SU-DHL-6 (cell line): ENCODE data around the gene CHMP4B.

Experiments used
- EZH2phosphoT487 ChIP-seq: fragments of 200-600 bp; sonication (generic), shearing (Covaris generic); conservative IDR thresholded peaks from 2 replicates; pipeline ENCODE4 v1.6.1; 2018; ENCODE audit warnings: mild to moderate bottlenecking, antibody characterized with exemption, low read length, moderate library complexity, mixed read lengths
- TF ChIP-seq, protein P1 (sequence below): fragments of 200-600 bp; sonication (generic); IDR thresholded peaks from one replicate; pipeline ENCODE4 v1.5.1; 2017; ENCODE audit warnings: antibody characterized with exemption, mild to moderate bottlenecking, low read length, moderate library complexity; ENCODE audit not compliant: insufficient read depth, poor library complexity, severe bottlenecking

DNA sequence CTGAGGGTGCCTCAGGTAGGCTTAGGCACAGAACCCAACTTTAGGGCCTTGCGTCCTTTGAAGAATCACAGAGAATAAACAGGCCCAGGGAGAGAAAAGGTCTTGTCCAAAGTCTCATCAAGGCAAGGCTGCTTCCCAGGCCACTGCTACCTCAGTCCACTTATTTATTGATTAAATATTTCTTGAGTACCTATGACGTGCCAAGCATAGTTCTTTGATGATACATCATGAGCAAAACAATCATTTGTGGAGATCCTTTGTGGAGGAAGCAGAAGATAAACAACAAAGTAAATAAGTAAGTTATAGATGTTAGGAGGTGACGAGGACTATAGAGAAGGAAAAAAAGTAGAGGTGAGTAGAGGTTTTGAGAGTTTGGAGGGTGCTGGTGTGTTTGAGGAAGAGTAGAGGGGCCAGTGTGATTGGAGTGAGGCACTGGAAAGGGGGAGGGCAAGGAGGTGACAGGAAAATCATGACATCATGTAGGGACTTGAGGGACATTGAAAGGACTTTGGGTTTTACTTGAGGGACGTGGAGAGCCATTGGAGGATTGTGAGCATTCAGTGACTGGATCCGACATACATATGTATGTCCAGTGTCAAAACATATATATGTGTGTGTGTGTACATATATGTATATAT, 14.1 kb upstream of the CHMP4B start:
- TF ChIP-seq, protein P1, sequence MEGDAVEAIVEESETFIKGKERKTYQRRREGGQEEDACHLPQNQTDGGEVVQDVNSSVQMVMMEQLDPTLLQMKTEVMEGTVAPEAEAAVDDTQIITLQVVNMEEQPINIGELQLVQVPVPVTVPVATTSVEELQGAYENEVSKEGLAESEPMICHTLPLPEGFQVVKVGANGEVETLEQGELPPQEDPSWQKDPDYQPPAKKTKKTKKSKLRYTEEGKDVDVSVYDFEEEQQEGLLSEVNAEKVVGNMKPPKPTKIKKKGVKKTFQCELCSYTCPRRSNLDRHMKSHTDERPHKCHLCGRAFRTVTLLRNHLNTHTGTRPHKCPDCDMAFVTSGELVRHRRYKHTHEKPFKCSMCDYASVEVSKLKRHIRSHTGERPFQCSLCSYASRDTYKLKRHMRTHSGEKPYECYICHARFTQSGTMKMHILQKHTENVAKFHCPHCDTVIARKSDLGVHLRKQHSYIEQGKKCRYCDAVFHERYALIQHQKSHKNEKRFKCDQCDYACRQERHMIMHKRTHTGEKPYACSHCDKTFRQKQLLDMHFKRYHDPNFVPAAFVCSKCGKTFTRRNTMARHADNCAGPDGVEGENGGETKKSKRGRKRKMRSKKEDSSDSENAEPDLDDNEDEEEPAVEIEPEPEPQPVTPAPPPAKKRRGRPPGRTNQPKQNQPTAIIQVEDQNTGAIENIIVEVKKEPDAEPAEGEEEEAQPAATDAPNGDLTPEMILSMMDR, result no peak
- no peak for TF ChIP-seq EZH2phosphoT487
